HUES6 (cell line): ENCODE measurements around the gene HOOK1.

Source experiments
- H3K27ac ChIP-seq: 2 replicates; pipeline ENCODE4 v1.7.0; 2013; ENCODE audit warnings: low read depth, mild to moderate bottlenecking, low read length, inconsistent platforms
- H3K27me3 ChIP-seq: 2 replicates; pipeline ENCODE4 v1.6.1; 2013; ENCODE audit warnings: low read length; ENCODE audit not compliant: control insufficient read depth, insufficient read depth
- H3K36me3 ChIP-seq: 2 replicates; pipeline ENCODE4 v1.6.1; 2013; ENCODE audit warnings: low read length; ENCODE audit not compliant: control insufficient read depth, insufficient read depth
- H3K4me1 ChIP-seq: 2 replicates; pipeline ENCODE4 v1.6.1; 2013; ENCODE audit warnings: low read length; ENCODE audit not compliant: control insufficient read depth, insufficient read depth
- H3K4me3 ChIP-seq: 2 replicates; pipeline ENCODE4 v1.5.1; 2013; ENCODE audit warnings: low read depth, low read length
- H3K9ac ChIP-seq: one replicate; pipeline ENCODE4 v1.6.1; 2013; ENCODE audit warnings: mild to moderate bottlenecking, low read length
- H3K9me3 ChIP-seq: 2 replicates; pipeline ENCODE4 v1.6.1; 2013; ENCODE audit warnings: low read depth, low read length; ENCODE audit not compliant: control insufficient read depth, insufficient read depth

Gene HOOK1

DNA sequence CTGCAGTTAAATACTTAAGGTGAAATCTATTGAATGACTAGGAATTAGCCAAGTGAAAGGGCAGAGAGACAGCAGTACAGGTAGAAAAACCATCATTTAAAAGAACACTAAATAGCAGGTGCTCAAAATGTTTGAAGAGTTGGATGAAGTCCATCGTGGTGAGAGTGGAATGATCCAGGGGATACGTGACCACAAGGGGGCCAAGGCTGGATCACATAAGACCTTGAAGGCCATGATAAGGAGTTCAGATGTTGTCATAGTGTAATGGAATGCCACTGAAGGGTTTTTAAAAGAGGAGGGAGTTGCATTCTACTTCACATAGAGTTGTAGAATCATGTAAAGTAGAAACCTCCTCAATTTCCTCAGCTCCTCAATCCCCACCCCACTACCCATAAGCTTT is 34.8 kb upstream of the HOOK1 start:
- Histone ChIP-seq H3K9me3 (no peaks in the 10 kb centered on the region), H3K27ac (no peak overlapping the region), H3K36me3 (no peaks in the 10 kb centered on the region), H3K9ac (no peak overlapping the region), H3K4me1 (no peaks in the 10 kb centered on the region), H3K4me3 (no peak overlapping the region), H3K27me3 (no peaks in the 10 kb centered on the region)

- Histone ChIP-seq H3K4me1 (no peaks in the 10 kb centered on the region), H3K27ac (no peak overlapping the region), H3K9me3 (peaks cover 14% of the 10 kb centered on the region)
Measured at GRCh38 chr1:59788825-59789224, 25.9 kb upstream of the HOOK1 start.

GRCh38 chr1:59798600-59798999 is 16.1 kb upstream of the HOOK1 start:
- H3K9ac ChIP-seq: no peak overlapping the region
- no peaks in the 10 kb centered on the region for H3K4me1 ChIP-seq
- H3K4me3 ChIP-seq: no peak overlapping the region
- H3K9me3 ChIP-seq: no peaks in the 10 kb centered on the region
- H3K27me3 ChIP-seq: no peaks in the 10 kb centered on the region
- H3K36me3 ChIP-seq: no peaks in the 10 kb centered on the region
- no peak overlapping the region for H3K27ac ChIP-seq

More at GRCh38 chr1:59788825-59789224, 25.9 kb upstream of the HOOK1 start:
- no peaks in the 10 kb centered on the region for H3K27me3 ChIP-seq
- no peak overlapping the region for H3K4me3 ChIP-seq
- H3K36me3 ChIP-seq: no peaks in the 10 kb centered on the region
- no peak overlapping the region for H3K9ac ChIP-seq

GRCh38 chr1:59803458-59804038 is 11.2 kb upstream of the HOOK1 start:
- no peak overlapping the region for H3K27ac ChIP-seq
- H3K9me3 ChIP-seq: no peaks in the 10 kb centered on the region
- H3K27me3 ChIP-seq: no peaks in the 10 kb centered on the region
- H3K36me3 ChIP-seq: no peaks in the 10 kb centered on the region
- H3K4me3 ChIP-seq: no peak overlapping the region
- H3K9ac ChIP-seq: no peak overlapping the region
- no peaks in the 10 kb centered on the region for H3K4me1 ChIP-seq

DNA sequence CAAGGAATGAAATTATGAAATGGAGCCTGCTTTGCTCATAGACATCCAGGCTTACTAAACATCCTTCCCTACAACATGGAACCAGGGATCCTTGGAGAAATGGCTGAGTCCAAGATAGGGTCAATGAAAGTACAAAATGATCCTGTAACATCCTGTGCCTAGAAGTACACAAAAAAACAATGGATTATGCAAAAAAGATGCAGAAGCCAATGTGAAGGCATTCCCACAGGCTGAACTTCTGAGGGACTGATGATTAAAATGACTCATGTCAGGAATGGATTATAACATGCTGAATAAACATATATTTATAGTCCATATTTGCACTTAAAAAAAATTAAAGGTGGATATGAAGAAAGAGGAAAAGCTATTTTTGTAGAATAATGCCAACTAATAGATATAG is 10.4 kb upstream of the HOOK1 start:
- Histone ChIP-seq H3K9me3 (no peaks in the 10 kb centered on the region), H3K27ac (no peak overlapping the region)

DNA sequence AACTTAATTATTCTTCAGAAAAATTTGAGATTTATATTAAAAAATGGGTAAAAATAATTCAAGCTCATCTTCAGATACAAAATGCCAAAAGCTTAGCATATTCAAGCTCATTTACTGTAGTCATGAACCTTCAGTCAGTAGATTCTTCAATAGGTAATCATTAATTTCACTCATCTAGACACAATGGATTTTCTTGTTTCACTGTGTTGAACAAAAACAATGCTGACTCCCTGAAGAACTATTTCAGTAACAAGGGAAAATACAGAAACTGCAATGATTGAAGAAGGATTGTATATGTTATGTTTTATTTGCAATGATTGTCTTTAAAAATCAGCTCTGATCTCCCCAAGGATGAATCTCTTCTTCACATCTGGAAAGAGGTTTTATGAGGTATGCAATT is 9.2 kb upstream of the HOOK1 start:
- Histone ChIP-seq H3K27ac (no peak overlapping the region), H3K4me1 (no peaks in the 10 kb centered on the region), H3K4me3 (no peak overlapping the region), H3K9ac (no peak overlapping the region), H3K9me3 (no peaks in the 10 kb centered on the region), H3K27me3 (no peaks in the 10 kb centered on the region), H3K36me3 (no peaks in the 10 kb centered on the region)

More for the DNA sequence above, 10.4 kb upstream of the HOOK1 start:
- H3K27me3 ChIP-seq: no peaks in the 10 kb centered on the region
- H3K4me1 ChIP-seq: no peaks in the 10 kb centered on the region
- H3K36me3 ChIP-seq: no peaks in the 10 kb centered on the region
- H3K4me3 ChIP-seq: no peak overlapping the region
- H3K9ac ChIP-seq: no peak overlapping the region

- Histone ChIP-seq H3K27ac (no peak overlapping the region), H3K27me3 (peaks cover 24% of the 10 kb centered on the region), H3K9ac (peak overlapping the region; percentile 46), H3K9me3 (no peaks in the 10 kb centered on the region), H3K36me3 (no peaks in the 10 kb centered on the region), H3K4me1 (peaks cover 14% of the 10 kb centered on the region), H3K4me3 (peak overlapping the region; percentile 58)
Measured at GRCh38 chr1:59814180-59814900, 409 bp upstream of the HOOK1 start.

GRCh38 chr1:59815892-59816291 is 1.1 kb downstream of the HOOK1 start:
- no peaks in the 10 kb centered on the region for H3K9me3 ChIP-seq
- H3K9ac ChIP-seq: no peak overlapping the region
- no peaks in the 10 kb centered on the region for H3K36me3 ChIP-seq
- no peak overlapping the region for H3K27ac ChIP-seq
- H3K27me3 ChIP-seq: peaks cover 24% of the 10 kb centered on the region
- H3K4me3 ChIP-seq: peak overlapping the region; percentile 87
- peaks cover 14% of the 10 kb centered on the region for H3K4me1 ChIP-seq

DNA sequence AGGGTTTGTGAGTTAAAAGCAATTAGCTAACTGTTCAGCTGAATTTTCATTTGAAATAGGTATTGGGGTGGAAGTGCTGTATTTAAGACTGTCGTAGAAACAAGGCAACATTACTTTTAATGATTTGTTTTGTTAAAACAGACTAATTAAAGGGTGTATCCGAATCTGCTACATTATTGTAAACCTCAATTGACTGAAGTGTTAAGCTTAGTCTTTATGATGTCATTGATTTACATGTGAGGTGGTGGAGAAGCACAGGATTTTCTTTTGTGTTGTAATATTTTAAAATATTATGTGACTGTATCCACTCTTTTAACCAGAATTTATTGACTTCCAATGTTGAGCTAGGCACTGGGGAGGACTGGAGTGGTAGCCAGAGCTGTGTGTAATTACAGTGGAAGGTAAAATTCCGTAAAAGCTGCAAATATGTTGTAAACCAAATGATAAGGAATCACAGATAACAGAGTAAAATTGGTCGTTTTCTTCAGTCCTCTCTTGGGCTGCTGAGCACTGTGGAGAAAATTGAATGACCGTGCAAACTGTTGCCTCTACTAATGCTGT is 1.6 kb downstream of the HOOK1 start:
- Histone ChIP-seq H3K27ac (no peak overlapping the region), H3K9me3 (no peaks in the 10 kb centered on the region), H3K36me3 (no peaks in the 10 kb centered on the region), H3K4me3 (peak overlapping the region; percentile 87), H3K27me3 (peaks cover 24% of the 10 kb centered on the region), H3K4me1 (peaks cover 14% of the 10 kb centered on the region), H3K9ac (no peak overlapping the region)

DNA sequence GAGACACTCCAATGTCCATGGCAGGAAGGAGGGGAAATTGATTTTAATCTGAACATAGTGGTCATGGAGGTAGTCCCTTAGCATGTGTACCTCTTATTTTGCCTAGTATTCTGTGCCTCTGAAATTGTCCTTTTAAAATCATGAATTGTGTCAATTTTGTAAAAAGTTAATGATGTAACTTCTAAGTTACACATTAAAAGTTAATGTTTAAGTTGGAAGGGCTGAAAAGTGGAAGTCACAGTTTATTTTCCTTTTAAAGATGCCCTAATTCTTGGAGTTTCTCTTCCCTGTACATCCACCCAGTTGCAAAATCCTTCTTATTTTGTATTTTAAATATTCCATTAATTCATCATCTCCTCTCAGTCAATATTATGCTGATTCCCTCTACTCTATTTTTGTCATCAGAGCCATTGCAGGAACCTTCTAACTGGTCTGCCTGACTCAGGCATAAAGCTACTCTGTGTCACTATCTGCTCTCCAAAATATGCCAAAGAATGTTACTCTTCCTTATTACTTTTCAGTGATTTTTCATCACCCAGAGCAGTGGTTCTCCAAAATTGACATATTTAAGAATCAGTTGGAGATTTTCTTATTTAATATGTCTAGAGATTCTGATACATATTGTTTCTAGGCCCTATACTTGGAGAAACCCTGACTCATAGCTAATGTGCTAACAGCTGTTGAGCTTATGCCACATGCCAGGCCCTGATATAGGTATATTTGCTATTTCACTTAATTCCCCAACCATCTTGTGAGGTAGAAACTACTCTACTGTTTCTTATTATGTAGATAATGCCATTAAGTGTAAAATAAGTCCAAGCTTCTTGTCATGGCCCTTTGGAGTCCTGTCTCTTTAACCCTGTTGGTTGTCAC is 5.1 kb downstream of the HOOK1 start:
- Histone ChIP-seq H3K4me3 (no peak overlapping the region), H3K27ac (no peak overlapping the region), H3K9me3 (no peaks in the 10 kb centered on the region), H3K9ac (no peak overlapping the region), H3K4me1 (peaks cover 14% of the 10 kb centered on the region), H3K27me3 (peaks cover 24% of the 10 kb centered on the region), H3K36me3 (0 out of 2 replicates have a peak, but pooled peaks cover 3% of the 10 kb centered on the region)
